Urinary bladder (tissue), 4 donors: Measurements from ENCODE around the gene SLC2A1. TPM values are rescaled to one million over a fixed set of nuclear protein-coding genes. Genes with fewer than 3 reads are reported as not detected.

Source experiments
- DNase-seq: peaks from one replicate; pipeline ENCODE4 v3.0.0-alpha.2; 2015; ENCODE audit errors: extremely low spot score
- H3K27ac ChIP-seq: one replicate; pipeline ENCODE4 v1.5.1; 2013; ENCODE audit warnings: low read depth, mild to moderate bottlenecking, moderate library complexity
- H3K36me3 ChIP-seq: one replicate; pipeline ENCODE4 v1.6.1; 2013; ENCODE audit warnings: mild to moderate bottlenecking, moderate library complexity; ENCODE audit not compliant: insufficient read depth
- H3K4me1 ChIP-seq: one replicate; pipeline ENCODE4 v1.6.1; 2013; ENCODE audit warnings: mild to moderate bottlenecking, moderate library complexity; ENCODE audit not compliant: insufficient read depth
- H3K4me3 ChIP-seq: one replicate; pipeline ENCODE4 v1.5.1; 2013; ENCODE audit warnings: low read depth, low read length
- WGBS: extraction: QIAGEN DNeasy Blood & Tissue Kit; methylation state at CpG from one replicate; pipeline ENCODE4 v1.1.7; 2013; 5-methylcytosine and 5-hydroxymethylcytosine counted together
- polyA plus RNA-seq: library from polyadenylated mRNA; stranded (reverse); fragments of 200-250 nt; gene quantifications from one replicate; pipeline ENCODE4 v1.2.3, GENCODE V29; 2013
- total RNA-seq: library from RNA; depleted of rRNA; stranded (reverse); fragments of >200 nt; gene quantifications from one replicate; pipeline ENCODE4 v1.2.3, GENCODE V29; 2014
- donor health status: healthy with polysubstance abuse.
- donor health status: healthy.

Gene SLC2A1
- total RNA-seq, result 78.5 TPM
- 56.1 TPM for polyA plus RNA-seq

DNA sequence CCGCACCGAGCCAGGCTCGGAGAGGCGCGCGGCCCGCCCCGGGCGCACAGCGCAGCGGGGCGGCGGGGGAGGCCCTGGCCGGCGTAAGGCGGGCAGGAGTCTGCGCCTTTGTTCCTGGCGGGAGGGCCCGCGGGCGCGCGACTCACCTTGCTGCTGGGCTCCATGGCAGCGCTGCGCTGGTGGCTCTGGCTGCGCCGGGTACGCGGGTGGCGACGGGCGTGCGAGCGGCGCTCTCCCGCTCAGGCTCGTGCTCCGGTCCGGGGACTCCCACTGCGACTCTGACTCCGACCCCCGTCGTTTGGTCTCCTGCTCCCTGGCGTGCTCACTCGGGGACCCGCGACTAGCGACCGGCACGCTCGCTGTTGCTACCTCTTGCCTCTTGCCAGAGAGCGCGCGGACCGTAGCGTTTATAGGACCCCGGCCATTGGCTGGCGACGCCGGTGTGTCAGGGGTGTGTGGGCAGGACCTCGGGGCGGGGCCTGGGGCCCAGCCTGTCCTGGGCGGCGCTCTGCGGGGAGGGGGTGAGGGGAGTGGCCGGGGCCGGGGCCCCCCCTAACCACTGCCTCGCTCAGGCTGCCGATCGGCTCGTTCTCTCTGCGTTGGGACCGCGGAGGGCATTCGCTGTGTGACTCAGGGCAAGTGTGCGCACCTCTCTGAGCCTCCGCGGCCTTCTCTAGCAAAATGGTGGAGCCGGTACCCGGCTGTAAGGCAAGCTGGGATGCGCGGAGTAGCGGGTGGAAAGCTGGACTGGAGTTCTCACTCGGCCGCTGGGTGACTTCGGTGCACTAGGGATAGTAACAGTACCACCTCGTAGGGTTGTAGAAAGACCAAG lies at the start of gene SLC2A1:
Gene SLC2A1, minus strand, starts transcription at position 381 of the 832 bp plus-strand sequence. Its CDS starts 217 bp downstream, at position 164.
- no peaks in the 10 kb centered on the region for H3K36me3 ChIP-seq
- H3K27ac ChIP-seq, result peak within 1 kb of the TSS; percentile 91
- under 1% methylated on average over 87 of the region's 87 CpGs for WGBS
- H3K4me1 ChIP-seq, result no peaks in the 10 kb centered on the region
- no peak for DNase-seq
- H3K4me3 ChIP-seq, result peak within 1 kb of the TSS; percentile 69

DNA sequence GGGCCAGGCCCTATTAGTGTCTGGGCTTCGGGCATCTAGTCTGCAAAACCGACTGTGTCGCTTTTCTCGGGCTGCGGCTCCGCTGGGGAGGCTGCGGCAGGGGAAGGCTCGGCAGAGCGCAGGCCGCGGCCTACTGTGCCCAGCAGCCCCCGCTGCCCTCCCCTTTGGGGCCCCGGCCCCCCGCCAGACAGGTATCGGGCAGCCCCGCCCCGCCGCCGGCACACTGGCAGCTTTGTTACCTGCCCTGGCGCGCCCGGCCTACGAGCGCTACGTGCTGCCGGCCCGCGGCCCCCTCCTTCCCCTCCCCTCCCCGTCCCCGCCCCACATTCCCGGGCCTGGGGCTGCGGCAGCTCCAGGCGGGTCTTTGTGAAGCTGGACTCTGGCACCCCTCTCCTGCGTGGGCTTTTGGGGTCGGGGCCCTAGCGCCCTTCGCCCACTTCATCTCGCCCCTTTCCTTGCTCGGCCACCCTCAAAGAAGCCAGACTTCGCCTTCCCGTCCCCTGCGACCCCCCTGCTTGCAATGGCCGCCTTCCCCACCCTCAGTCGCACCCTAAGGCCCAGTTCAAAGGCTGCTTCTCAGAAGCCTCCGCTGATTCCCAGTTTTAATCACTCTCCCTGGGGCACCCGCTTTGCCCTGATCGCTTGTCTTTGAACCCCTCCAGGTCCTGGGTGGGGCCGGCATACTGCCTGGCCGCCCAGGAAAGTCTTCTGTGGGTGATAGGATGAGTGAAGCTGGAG lies 48.9 kb upstream of the SLC2A1 start:
- peak overlapping the region; percentile 54 for H3K27ac ChIP-seq
- H3K4me1 ChIP-seq, result no peaks in the 10 kb centered on the region
- no peaks in the 10 kb centered on the region for H3K36me3 ChIP-seq
- 64% methylated on average over 49 of the region's 49 CpGs for WGBS
- no peak overlapping the region for H3K4me3 ChIP-seq
- DNase-seq, result no peak

DNA sequence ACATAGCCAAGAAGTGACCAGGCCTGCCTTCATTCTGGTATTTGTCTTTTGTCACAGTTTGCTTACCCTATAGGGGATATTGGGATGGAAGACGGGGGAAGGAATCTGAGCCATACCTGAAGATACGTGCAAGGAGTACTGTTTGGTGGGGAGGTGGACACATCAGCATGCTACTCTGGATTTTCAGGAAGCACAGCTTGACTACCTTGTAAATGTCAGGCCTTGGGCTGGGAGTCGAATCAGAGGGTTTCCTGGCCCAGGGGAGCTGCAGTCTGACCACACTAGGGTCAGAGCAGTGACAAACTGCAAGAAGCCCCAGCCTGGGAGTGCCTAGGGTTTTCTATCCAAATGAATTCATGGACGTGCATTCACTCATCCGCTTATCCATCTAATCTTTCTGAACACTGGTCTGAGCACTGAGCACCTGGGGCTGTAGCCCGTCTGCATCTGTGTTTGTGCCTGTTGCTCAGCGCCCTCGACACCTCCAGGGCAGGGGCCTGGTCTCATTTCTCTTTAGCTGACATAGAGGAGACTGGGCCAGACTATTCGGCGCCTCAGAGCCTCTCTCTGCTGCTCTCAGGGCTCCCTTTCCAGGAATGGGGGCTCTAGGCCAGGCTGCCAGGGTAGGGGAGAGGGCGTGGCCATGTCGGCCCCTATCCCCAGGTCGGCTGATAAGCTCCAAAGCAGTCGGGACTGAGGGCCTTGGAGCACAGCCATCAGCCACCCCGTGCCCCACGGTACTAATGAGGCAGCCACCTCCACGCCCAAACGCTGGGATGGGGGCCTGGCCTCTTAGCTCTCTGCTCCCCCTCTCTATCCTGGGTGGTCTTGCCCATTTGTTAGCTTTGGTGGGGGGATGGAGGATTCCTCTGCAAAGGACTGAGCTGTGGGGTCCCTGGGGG lies 47.0 kb upstream of the SLC2A1 start:
- peak; percentile 62 for DNase-seq
- WGBS, result 58% methylated on average over 18 of the region's 18 CpGs

DNA sequence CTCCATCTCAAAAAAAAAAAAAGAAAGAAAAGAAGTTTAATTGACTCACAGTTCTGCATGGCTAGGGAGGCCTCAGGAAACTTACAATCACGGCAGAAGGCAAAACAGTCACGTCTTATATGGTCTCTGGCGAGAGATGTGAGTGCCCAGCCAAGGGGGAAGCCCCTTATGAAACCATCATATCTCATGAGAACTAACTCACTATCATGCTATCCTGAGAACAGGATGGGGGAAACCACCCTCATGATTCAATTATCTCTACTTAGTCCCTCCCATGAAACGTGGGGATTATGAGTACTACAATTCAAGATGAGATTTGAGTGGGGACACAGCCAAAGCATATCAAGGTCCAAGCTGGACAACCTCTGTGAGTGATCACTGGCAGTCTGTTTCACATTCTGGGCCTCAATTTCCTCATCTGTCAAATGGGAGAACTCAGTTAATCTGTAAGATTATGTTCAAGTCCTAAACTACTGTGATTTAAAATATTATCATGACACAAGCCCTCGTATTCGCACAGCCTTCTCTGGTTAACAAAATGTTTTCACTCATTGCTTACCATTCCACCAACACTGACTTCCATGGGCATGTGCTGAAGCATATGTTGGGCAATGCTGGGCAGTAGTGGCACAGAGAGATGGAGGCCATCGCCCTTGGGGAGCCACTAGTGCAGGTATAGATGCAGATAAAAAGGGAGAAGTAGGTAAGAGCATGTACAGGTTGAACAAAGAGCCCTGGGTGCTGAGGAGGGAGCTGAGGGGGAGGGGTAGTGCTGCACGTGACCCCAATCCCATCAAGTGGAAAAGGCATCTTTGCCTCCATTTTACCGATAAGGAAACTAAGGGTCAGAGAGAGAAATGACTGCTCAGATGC lies 46.2 kb upstream of the SLC2A1 start:
- H3K4me1 ChIP-seq, result no peaks in the 10 kb centered on the region
- no peak for DNase-seq
- H3K27ac ChIP-seq, result no peak overlapping the region
- no peak overlapping the region for H3K4me3 ChIP-seq
- no peaks in the 10 kb centered on the region for H3K36me3 ChIP-seq
- 78% methylated on average over 9 of the region's 9 CpGs for WGBS

More for the DNA sequence above, 47.0 kb upstream of the SLC2A1 start:
- Histone ChIP-seq H3K27ac (no peak overlapping the region), H3K4me3 (no peak overlapping the region), H3K36me3 (no peaks in the 10 kb centered on the region), H3K4me1 (no peaks in the 10 kb centered on the region)

GRCh38 chr1:43002766-43003165 lies 44.1 kb upstream of the SLC2A1 start:
- Histone ChIP-seq H3K36me3 (no peaks in the 10 kb centered on the region), H3K27ac (no peak overlapping the region), H3K4me3 (no peak overlapping the region), H3K4me1 (no peaks in the 10 kb centered on the region)
- 74% methylated on average over 1 of the region's 1 CpG for WGBS
- no peak for DNase-seq

DNA sequence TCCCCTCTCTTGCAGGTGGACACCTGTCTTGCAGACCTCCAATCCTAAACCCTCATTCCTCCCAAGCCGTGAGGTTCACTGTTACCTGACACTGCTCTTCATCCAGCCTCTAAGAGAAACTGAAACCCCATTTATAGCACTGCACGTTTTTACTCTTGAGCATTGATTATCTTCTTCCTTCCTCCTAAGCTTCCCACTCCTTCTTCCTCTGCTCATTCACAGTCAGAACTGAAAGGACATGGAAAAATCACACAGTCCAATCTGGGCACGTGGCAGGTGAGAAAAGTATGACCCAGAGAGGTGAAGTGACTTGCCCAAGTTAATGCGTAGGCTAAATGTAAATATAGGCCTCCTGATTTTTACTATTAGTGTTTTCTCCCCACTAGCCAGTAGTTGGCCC lies 43.4 kb upstream of the SLC2A1 start:
- no peaks in the 10 kb centered on the region for H3K4me1 ChIP-seq
- DNase-seq, result no peak
- 74% methylated on average over 4 of the region's 4 CpGs for WGBS

DNA sequence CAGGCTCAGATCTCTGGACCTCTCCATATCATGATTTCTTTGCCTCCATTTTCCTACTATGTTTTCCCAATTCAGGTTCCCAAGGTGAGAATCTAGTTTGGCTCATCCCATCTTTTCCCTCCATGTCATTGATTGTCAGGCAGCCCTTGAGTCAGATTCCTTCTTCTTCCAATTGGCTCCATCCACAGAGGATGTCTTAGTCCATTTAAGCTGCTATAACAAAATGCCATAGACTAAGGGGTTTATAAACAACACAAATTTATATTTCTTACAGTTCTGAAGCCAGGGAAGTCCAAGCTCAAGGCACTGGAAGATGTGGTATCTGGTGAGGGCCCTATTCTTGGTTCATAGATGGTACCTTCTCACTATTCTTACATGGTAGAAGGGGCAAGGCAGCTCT lies 42.8 kb upstream of the SLC2A1 start:
- Histone ChIP-seq H3K4me3 (no peak overlapping the region), H3K36me3 (no peaks in the 10 kb centered on the region), H3K4me1 (no peaks in the 10 kb centered on the region), H3K27ac (no peak overlapping the region)
- DNase-seq, result no peak

More for the DNA sequence above, 43.4 kb upstream of the SLC2A1 start:
- Histone ChIP-seq H3K4me3 (no peak overlapping the region), H3K27ac (no peak overlapping the region), H3K36me3 (no peaks in the 10 kb centered on the region)

GRCh38 chr1:43000271-43000670 lies 41.6 kb upstream of the SLC2A1 start:
- H3K27ac ChIP-seq, result no peak overlapping the region
- no peaks in the 10 kb centered on the region for H3K4me1 ChIP-seq
- no peaks in the 10 kb centered on the region for H3K36me3 ChIP-seq
- 100% methylated on average over 1 of the region's 1 CpG for WGBS
- H3K4me3 ChIP-seq, result no peak overlapping the region
- DNase-seq, result no peak

GRCh38 chr1:42999308-42999707 lies 40.6 kb upstream of the SLC2A1 start:
- Histone ChIP-seq H3K36me3 (no peaks in the 10 kb centered on the region), H3K27ac (no peak overlapping the region), H3K4me3 (no peak overlapping the region), H3K4me1 (no peaks in the 10 kb centered on the region)
- no peak for DNase-seq

DNA sequence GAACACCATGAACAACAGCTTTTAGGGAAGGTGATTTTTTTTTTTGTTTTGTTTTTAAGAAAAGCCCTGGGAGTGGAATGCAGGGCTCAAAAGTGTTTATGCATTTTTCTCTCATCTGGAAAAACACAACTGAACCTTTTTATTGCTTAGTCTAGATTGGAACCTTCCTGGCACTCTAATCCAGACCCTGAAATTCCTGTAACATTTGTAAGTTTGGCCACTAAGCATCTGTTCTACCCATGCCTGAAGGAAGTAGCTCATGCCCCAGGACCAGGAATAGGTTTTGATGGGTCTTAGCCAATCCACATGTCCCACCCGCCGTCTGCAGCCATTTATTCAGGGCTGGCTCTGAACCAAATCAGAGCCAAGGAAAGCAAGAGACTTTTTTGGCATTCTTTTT lies 39.7 kb upstream of the SLC2A1 start:
- no peak for DNase-seq
- H3K27ac ChIP-seq, result no peak overlapping the region
- 59% methylated on average over 2 of the region's 2 CpGs for WGBS
- H3K4me1 ChIP-seq, result no peaks in the 10 kb centered on the region
- no peak overlapping the region for H3K4me3 ChIP-seq
- no peaks in the 10 kb centered on the region for H3K36me3 ChIP-seq

DNA sequence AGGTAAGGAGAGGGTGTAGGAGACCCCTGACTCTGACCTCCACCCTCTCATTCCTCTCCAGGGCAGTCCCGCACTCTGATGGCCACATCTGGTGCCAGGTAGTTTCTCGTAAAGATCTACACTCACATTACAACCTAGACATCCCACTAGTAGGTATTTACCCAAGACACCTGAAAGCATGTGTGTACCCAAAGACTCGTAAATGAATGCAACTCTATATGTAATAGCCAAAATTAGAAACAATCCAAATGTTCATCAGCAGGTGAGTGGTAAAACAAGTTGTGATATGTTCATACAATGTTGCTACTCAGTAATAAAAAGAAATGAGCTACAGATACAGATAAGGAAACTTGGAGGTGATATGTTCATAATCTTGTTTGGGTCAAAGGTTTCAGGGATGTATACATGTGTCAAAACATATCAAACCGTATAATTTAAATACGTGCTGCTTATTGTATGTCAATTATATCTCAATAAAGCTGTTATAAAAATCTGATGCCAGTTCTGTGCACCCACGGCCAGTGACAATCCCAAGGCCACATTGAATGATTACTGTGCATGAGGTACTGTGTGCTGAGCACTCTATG lies 37.8 kb upstream of the SLC2A1 start:
- H3K36me3 ChIP-seq, result no peaks in the 10 kb centered on the region
- 83% methylated on average over 6 of the region's 6 CpGs for WGBS
- no peak for DNase-seq
- no peak overlapping the region for H3K4me3 ChIP-seq
- peaks cover 1% of the 10 kb centered on the region for H3K4me1 ChIP-seq
- no peak overlapping the region for H3K27ac ChIP-seq

DNA sequence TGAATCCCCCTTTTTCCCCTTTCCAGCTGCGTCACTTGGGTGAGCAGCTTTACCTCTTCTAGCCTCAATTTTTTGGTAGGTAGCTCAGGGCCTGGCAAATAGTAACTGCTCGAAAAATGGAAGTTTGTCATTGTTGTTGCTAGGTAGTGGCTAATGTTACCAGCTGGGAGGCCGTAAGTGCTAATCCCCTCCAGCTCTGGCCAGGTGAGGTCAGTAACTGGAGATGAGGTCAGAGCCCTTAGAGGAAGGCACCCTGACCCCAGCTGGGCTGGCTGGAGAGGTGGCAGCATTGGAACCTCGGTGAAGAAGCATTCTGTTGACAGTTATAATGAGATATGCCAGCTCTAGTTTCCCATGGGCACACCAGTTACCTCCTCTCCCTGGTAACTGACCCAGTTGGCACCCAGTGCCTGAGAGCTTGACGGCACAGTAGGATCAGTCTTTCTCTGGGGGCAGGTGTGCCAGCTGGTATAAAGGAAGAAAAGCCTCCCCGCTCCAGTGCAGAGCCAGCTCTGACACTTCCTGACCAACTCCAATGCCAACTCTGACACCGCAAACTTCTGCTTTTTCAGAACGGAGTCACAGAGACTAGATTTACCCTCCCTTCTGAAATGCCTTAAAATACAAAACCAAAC lies 35.0 kb upstream of the SLC2A1 start:
- no peak overlapping the region for H3K4me3 ChIP-seq
- H3K27ac ChIP-seq, result no peak overlapping the region
- DNase-seq, result no peak
- H3K4me1 ChIP-seq, result peaks cover 1% of the 10 kb centered on the region
- 68% methylated on average over 8 of the region's 8 CpGs for WGBS
- H3K36me3 ChIP-seq, result no peaks in the 10 kb centered on the region
